Panc1 (cell line): ENCODE measurements around the gene ARHGAP32. TPM values are rescaled to one million over a fixed set of nuclear protein-coding genes. Genes with fewer than 3 reads are reported as not detected.

Experiments
- ATAC-seq: fragments of 200-7000 bp; cut with Tn5 transposase; 2 replicates; pipeline ENCODE4 v1.9.1; 2020; ENCODE audit warnings: mild to moderate bottlenecking, moderate library complexity
- BruUV-seq: library from RNA; stranded (reverse); fragments of 400-500 nt; replicated peaks from 2 replicates; lab custom pipeline; 2021; lab: Mats Ljungman, UMichigan
- CTCF ChIA-PET: fragments of 300-600 bp; sonication (Branson Sonifier 250); formaldehyde crosslinking; loops from one replicate; lab custom pipeline; 2022; ENCODE audit warnings: antibody characterized with exemption; lab: Charles Lee
- POLR2A ChIA-PET: fragments of 300-600 bp; sonication (Branson Sonifier 250); formaldehyde crosslinking; loops from one replicate; lab custom pipeline; 2022; ENCODE audit warnings: antibody characterized with exemption; lab: Charles Lee
- DNase-seq: peaks from one replicate; pipeline ENCODE4 v3.0.0-alpha.2; 2010; ENCODE audit warnings: low read depth, low spot score
- H3K27ac ChIP-seq: 2 replicates; pipeline ENCODE4 v1.5.1; 2011; ENCODE audit warnings: mild to moderate bottlenecking, low read length, inconsistent platforms
- H3K27me3 ChIP-seq: fragments of 200-500 bp; sonication (Bioruptor generic); 2 replicates; pipeline ENCODE4 v1.6.0; 2014; ENCODE audit warnings: low read length, inconsistent platforms; ENCODE audit not compliant: control insufficient read depth, insufficient read depth
- H3K36me3 ChIP-seq: fragments of 200-500 bp; sonication (Bioruptor generic); 2 replicates; pipeline ENCODE4 v1.5.1; 2014; ENCODE audit warnings: inconsistent platforms, mild to moderate bottlenecking, low read length, moderate library complexity; ENCODE audit not compliant: control insufficient read depth, insufficient read depth
- H3K4me1 ChIP-seq: 2 replicates; pipeline ENCODE4 v1.5.1; 2011; ENCODE audit warnings: inconsistent platforms, mild to moderate bottlenecking, low read length, moderate library complexity; ENCODE audit not compliant: control insufficient read depth, insufficient read depth
- H3K4me3 ChIP-seq, 2 experiments: 2 replicates each; pipeline ENCODE4 v1.5.1; 2011 to 2012; ENCODE audit warnings: low read depth in 2 of 2, low read length in 2 of 2, mild to moderate bottlenecking in 2 of 2, inconsistent platforms in 1 of 2, moderate library complexity in 1 of 2
- H3K9me3 ChIP-seq: fragments of 200-500 bp; sonication (Bioruptor generic); 2 replicates; pipeline ENCODE4 v1.5.1; 2014; ENCODE audit warnings: low read depth, mild to moderate bottlenecking, inconsistent platforms, low read length, moderate library complexity; ENCODE audit not compliant: control insufficient read depth, insufficient read depth
- POLR2AphosphoS5 ChIP-seq: IDR thresholded peaks from 2 replicates; pipeline ENCODE4 v1.6.1; 2012; ENCODE audit warnings: mild to moderate bottlenecking, low read depth, low read length, moderate library complexity
- REST ChIP-seq, 2 experiments: IDR thresholded peaks; 2 replicates each; pipeline ENCODE4 v1.6.1; 2011 to 2012; ENCODE audit warnings: low read depth in 2 of 2, control low read depth in 1 of 2, low read length in 1 of 2, mild to moderate bottlenecking in 1 of 2, moderate library complexity in 1 of 2; ENCODE audit not compliant: insufficient read depth in 1 of 2
- SIN3A ChIP-seq: IDR thresholded peaks from 2 replicates; pipeline ENCODE4 v1.6.1; 2012; ENCODE audit warnings: low read depth, mild to moderate bottlenecking, low read length, moderate library complexity, borderline replicate concordance; ENCODE audit not compliant: insufficient read depth
- TCF7L2 ChIP-seq: IDR thresholded peaks from 2 replicates; pipeline ENCODE4 v1.6.1; 2011; ENCODE audit warnings: mild to moderate bottlenecking, low read depth, low read length, inconsistent platforms
- in situ Hi-C: cut with HindIII; loops from 2 replicates; pipeline ENCODE4 v1.10.0; 2016; ENCODE audit warnings: low sequenced_read_pairs, low pct_unique_long_range_greater_than_20kb
- intact Hi-C: fragments of 100-400 bp; cut with micrococcal nuclease; formaldehyde crosslinking; loops from one replicate; pipeline ENCODE4 v1.10.0; 2022; ENCODE audit not compliant: unreplicated experiment
- total RNA-seq: library from RNA; stranded (reverse); gene quantifications from one replicate; pipeline ENCODE4 v1.2.1, GENCODE V29; 2021; ENCODE audit not compliant: unreplicated experiment
- TF ChIP-seq, protein P1 (sequence below): fragments of 450-650 bp; IDR thresholded peaks from 2 replicates; pipeline ENCODE4 v1.5.1; 2017; ENCODE audit warnings: mild to moderate bottlenecking

ARHGAP32 gene
- total RNA-seq, 1 experiment from 2014 or later = 44.6 TPM

DNA sequence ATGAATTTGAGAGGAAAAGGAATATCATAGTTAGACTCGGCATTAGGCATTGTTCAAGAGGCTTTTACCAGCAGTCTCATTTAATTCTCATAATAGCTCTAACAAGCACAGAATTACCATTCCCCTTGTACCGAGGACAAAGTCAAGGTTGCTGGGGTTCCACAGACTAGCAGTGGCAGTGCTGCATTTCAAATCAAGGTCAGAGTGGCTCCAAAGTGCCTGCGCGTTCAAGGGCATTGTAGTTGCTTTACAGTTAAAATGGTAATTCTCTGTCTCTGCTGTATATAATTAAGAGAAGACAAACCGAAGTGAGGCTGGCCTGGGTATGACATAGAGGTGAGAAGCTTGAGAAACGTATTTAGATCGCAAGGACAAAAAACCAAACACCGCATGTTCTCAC, 209.1 kb downstream of the ARHGAP32 start:
- ATAC-seq (no peak), DNase-seq (no peak)
- CTCF ChIA-PET = no interaction called here
- H3K27me3 ChIP-seq = no peaks in the 10 kb centered on the region
- H3K36me3 ChIP-seq = peaks cover 6% of the 10 kb centered on the region
- H3K9me3 ChIP-seq = no peaks in the 10 kb centered on the region
- in situ Hi-C loops = no loop called here
- H3K4me1 ChIP-seq = no peaks in the 10 kb centered on the region
- no peak overlapping the region for H3K27ac ChIP-seq
- BruUV-seq = no TSS peak
- intact Hi-C loops = no loop called here
- no peak overlapping the region for H3K4me3 ChIP-seq
- POLR2A ChIA-PET = no interaction called here
- no peak for TF ChIP-seq SIN3A
- TF ChIP-seq, protein P1, sequence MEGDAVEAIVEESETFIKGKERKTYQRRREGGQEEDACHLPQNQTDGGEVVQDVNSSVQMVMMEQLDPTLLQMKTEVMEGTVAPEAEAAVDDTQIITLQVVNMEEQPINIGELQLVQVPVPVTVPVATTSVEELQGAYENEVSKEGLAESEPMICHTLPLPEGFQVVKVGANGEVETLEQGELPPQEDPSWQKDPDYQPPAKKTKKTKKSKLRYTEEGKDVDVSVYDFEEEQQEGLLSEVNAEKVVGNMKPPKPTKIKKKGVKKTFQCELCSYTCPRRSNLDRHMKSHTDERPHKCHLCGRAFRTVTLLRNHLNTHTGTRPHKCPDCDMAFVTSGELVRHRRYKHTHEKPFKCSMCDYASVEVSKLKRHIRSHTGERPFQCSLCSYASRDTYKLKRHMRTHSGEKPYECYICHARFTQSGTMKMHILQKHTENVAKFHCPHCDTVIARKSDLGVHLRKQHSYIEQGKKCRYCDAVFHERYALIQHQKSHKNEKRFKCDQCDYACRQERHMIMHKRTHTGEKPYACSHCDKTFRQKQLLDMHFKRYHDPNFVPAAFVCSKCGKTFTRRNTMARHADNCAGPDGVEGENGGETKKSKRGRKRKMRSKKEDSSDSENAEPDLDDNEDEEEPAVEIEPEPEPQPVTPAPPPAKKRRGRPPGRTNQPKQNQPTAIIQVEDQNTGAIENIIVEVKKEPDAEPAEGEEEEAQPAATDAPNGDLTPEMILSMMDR = no peak
- no peak for TF ChIP-seq TCF7L2
- TF ChIP-seq REST (IDR thresholded peaks at IDR 0.05; ENCODE audit: insufficient read depth in 1 of 2, low read depth in 2 of 2, low read length in 1 of 2) = no peak
- TF ChIP-seq POLR2AphosphoS5 = no peak

DNA sequence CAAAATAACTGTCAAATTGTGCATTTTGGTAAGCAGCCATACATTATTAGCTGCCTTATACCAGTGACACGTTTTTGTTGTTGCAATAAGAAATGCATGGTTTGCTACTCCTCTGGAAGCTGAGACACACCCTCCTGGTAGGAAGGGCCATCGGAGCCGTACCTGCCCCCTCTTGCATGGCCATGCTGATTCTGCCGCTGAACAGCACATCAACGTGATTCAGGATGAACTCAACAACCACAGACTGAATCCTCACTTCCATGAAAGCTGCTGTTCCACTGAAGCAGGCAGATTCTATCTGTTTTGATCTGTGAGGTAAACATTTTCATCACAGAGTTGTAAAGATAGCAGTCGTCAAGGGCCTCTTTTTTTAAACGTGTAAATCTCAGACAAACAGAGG, 210.9 kb downstream of the ARHGAP32 start:
- Histone ChIP-seq H3K27me3 (no peaks in the 10 kb centered on the region), H3K4me3 (no peak overlapping the region), H3K9me3 (no peaks in the 10 kb centered on the region), H3K27ac (no peak overlapping the region; the same call in 1 of the 2 replicates), H3K36me3 (peaks cover 12% of the 10 kb centered on the region), H3K4me1 (no peaks in the 10 kb centered on the region)
- CTCF ChIA-PET = no interaction called here
- intact Hi-C loops = no loop called here
- POLR2A ChIA-PET = no interaction called here
- no TSS peak for BruUV-seq
- ATAC-seq (no peak), DNase-seq (no peak)
- in situ Hi-C loops = no loop called here
- TF ChIP-seq, protein P1 = no peak
- TF ChIP-seq TCF7L2 (no peak), SIN3A (no peak), REST (IDR thresholded peaks at IDR 0.05; ENCODE audit: insufficient read depth in 1 of 2, low read depth in 2 of 2, low read length in 1 of 2) (no peak), POLR2AphosphoS5 (no peak)
